OCI-LY3 (cell line): ENCODE data around the gene MCM7.

ENCODE experiments used
- H2AFZ ChIP-seq: fragments of 200-600, 300-600 bp; shearing (Covaris generic); 2 replicates; pipeline ENCODE4 v1.6.0; 2014; ENCODE audit warnings: antibody characterized with exemption, low read depth, low read length
- H3K27ac ChIP-seq: fragments of 200-600, 300-600 bp; sonication (generic); 2 replicates; pipeline ENCODE4 v1.5.1; 2014; ENCODE audit warnings: mild to moderate bottlenecking, low read length, moderate library complexity, mixed read lengths
- H3K27me3 ChIP-seq: fragments of 200-600, 300-600 bp; sonication (generic); 2 replicates; pipeline ENCODE4 v1.6.1; 2014; ENCODE audit warnings: low read depth, low read length, mixed read lengths
- H3K36me3 ChIP-seq: fragments of 200-600, 300-600 bp; sonication (generic); replicated peaks from 2 replicates; pipeline ENCODE3; 2014; ENCODE audit warnings: low read depth, low read length, mixed read lengths
- H3K4me1 ChIP-seq: fragments of 300-600, 200-600 bp; sonication (generic); 2 replicates; pipeline ENCODE4 v1.6.1; 2014; ENCODE audit warnings: low read length, mixed read lengths
- H3K4me2 ChIP-seq: fragments of 200-600, 300-600 bp; sonication (generic); 2 replicates; pipeline ENCODE4 v1.6.1; 2014; ENCODE audit warnings: low read length, mixed read lengths
- H3K4me3 ChIP-seq: fragments of 300-600, 200-600 bp; sonication (generic); 2 replicates; pipeline ENCODE4 v1.5.1; 2014; ENCODE audit warnings: antibody characterized with exemption, mild to moderate bottlenecking, low read length, moderate library complexity
- H3K79me2 ChIP-seq: fragments of 300-600, 200-600 bp; shearing (Covaris generic); 2 replicates; pipeline ENCODE4 v1.6.1; 2014; ENCODE audit warnings: mild to moderate bottlenecking, low read length, mixed read lengths
- H3K9ac ChIP-seq: fragments of 300-600, 200-600 bp; shearing (Covaris generic); 2 replicates; pipeline ENCODE4 v1.6.0; 2014; ENCODE audit warnings: mild to moderate bottlenecking, low read length, moderate library complexity
- H3K9me3 ChIP-seq: fragments of 200-600, 300-600 bp; shearing (Covaris generic); 2 replicates; pipeline ENCODE4 v1.6.1; 2014; ENCODE audit warnings: low read length, mixed read lengths; ENCODE audit not compliant: insufficient read depth
- H4K20me1 ChIP-seq: fragments of 200-600, 300-600 bp; sonication (generic); 2 replicates; pipeline ENCODE4 v1.6.1; 2016; ENCODE audit warnings: low read length, mixed read lengths; ENCODE audit not compliant: insufficient read depth
- CTCF ChIP-seq: fragments of 200-600, 300-600 bp; sonication (generic); IDR thresholded peaks from 2 replicates; pipeline ENCODE4 v1.5.1; 2014; ENCODE audit warnings: antibody characterized with exemption, low read length, low read depth
- EZH2phosphoT487 ChIP-seq: fragments of 200-600 bp; shearing (Covaris generic); IDR thresholded peaks from 2 replicates; pipeline ENCODE4 v1.6.1; 2018; ENCODE audit warnings: antibody characterized with exemption, mixed run types, low read depth

Gene MCM7

GRCh38 chr7:100115026-100115425 lies 13.8 kb upstream of the MCM7 start:
- no peak for TF ChIP-seq CTCF
- TF ChIP-seq EZH2phosphoT487, result no peak
- Histone ChIP-seq H3K79me2 (peaks cover 12% of the 10 kb centered on the region), H3K36me3 (peaks cover 15% of the 10 kb centered on the region), H3K9ac (no peak overlapping the region), H3K27ac (no peak overlapping the region), H3K9me3 (no peaks in the 10 kb centered on the region), H3K4me3 (no peak overlapping the region), H3K4me2 (no peak overlapping the region), H2AFZ (no peak overlapping the region), H3K4me1 (peaks cover 6% of the 10 kb centered on the region; the same call in 1 of the 2 replicates), H4K20me1 (no peaks in the 10 kb centered on the region), H3K27me3 (no peaks in the 10 kb centered on the region)

- Histone ChIP-seq H3K27ac (no peak overlapping the region), H2AFZ (no peak overlapping the region), H4K20me1 (no peaks in the 10 kb centered on the region), H3K9me3 (no peaks in the 10 kb centered on the region), H3K4me2 (no peak overlapping the region), H3K36me3 (peaks cover 27% of the 10 kb centered on the region), H3K27me3 (no peaks in the 10 kb centered on the region), H3K9ac (no peak overlapping the region), H3K4me3 (no peak overlapping the region), H3K79me2 (no peaks in the 10 kb centered on the region), H3K4me1 (no peaks in the 10 kb centered on the region)
- TF ChIP-seq EZH2phosphoT487, result no peak
- TF ChIP-seq CTCF, result no peak
Measured at GRCh38 chr7:100111914-100112313, 10.7 kb upstream of the MCM7 start.

DNA sequence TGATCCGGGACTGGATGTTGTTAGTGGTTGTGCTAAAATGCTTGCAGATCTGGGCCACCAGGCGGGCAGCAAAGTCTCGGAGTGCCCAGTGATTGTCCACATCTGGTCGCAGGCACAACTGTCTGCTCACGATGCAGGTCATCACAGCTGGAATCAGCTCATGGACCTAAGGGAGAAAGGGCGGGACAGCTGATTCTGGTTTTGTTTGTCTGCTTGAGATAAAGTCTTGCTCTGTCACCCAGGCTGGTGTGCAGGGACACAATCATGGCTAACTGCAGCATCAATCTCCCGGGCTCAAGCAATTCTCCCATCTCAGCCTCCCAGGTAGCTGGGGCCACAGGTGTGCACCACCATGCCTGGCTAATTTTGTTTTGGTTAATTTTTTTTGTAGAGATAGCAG lies 10.0 kb upstream of the MCM7 start:
- H3K4me2 ChIP-seq, result no peak overlapping the region
- no peaks in the 10 kb centered on the region for H4K20me1 ChIP-seq
- H3K27me3 ChIP-seq, result no peaks in the 10 kb centered on the region
- no peaks in the 10 kb centered on the region for H3K79me2 ChIP-seq
- H3K4me3 ChIP-seq, result no peak overlapping the region
- no peak overlapping the region for H2AFZ ChIP-seq
- H3K4me1 ChIP-seq, result no peaks in the 10 kb centered on the region
- TF ChIP-seq CTCF (no peak), EZH2phosphoT487 (no peak)
- no peaks in the 10 kb centered on the region for H3K9me3 ChIP-seq
- peaks cover 27% of the 10 kb centered on the region for H3K36me3 ChIP-seq
- H3K9ac ChIP-seq, result no peak overlapping the region
- no peak overlapping the region for H3K27ac ChIP-seq

DNA sequence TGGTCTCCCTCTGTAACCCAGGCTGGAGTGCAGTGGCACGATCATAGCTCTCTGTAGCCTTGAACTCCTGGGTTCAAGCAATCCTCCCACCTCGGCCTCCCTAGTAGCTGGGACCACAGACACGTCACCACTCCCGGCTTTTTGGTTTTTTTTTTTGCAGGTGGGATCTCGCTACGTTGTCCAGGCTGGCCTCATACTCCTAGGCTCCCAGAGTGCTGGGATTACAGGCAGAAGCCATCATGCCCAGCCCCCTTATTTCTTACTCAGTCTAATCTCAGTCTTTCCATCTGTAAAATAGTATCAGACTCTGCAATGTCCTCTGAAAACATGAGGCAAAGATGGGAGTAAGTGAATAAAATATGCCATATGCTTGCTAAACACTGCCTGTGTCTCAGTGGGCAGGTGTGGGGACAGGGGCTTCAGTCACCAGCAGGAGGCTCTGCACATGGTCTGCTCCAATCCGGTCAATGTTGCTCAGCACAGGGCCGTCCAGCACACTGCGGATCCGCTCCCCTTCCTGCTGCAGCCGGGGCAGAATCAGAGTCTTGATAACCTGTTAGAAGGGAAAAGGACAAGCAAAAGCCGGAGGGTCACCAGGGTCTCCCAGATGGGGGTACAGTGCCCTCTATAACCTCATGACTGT lies 8.4 kb upstream of the MCM7 start:
- Histone ChIP-seq H3K9ac (no peak overlapping the region), H3K4me2 (no peak overlapping the region), H3K27me3 (no peaks in the 10 kb centered on the region), H3K36me3 (peaks cover 31% of the 10 kb centered on the region), H3K79me2 (no peaks in the 10 kb centered on the region), H3K27ac (no peak overlapping the region), H4K20me1 (no peaks in the 10 kb centered on the region), H3K4me3 (no peak overlapping the region), H3K4me1 (no peaks in the 10 kb centered on the region), H3K9me3 (no peaks in the 10 kb centered on the region), H2AFZ (no peak overlapping the region)
- TF ChIP-seq CTCF, result no peak
- TF ChIP-seq EZH2phosphoT487, result no peak
